SK-N-SH (cell line): ENCODE data around the gene MAP1A.

Experiments
- CHD2 ChIP-seq: fragments of 150-350 bp; IDR thresholded peaks from 2 replicates; pipeline ENCODE4 v1.6.1; 2018; ENCODE audit warnings: low read length; ENCODE audit not compliant: partially characterized antibody
- CTCF ChIP-seq: fragments of 200-600 bp; sonication (generic); IDR thresholded peaks from 2 replicates; pipeline ENCODE4 v1.6.1; 2017; ENCODE audit warnings: antibody characterized with exemption, mild to moderate bottlenecking, moderate library complexity
- EP300 ChIP-seq, 2 experiments: IDR thresholded peaks; 2 replicates each; pipeline versions ENCODE4 v1.4.0 to v1.6.1; 2012; ENCODE audit warnings: borderline replicate concordance in 1 of 2, low read depth in 1 of 2, low read length in 1 of 2
- FOXM1 ChIP-seq: IDR thresholded peaks from 2 replicates; pipeline ENCODE4 v1.4.0; 2012; ENCODE audit warnings: low read depth, mild to moderate bottlenecking
- GATA2 ChIP-seq: sonication (generic); formaldehyde crosslinking; IDR thresholded peaks from 2 replicates; pipeline ENCODE4 v1.5.0; 2020; ENCODE audit warnings: mild to moderate bottlenecking, missing genetic modification reagents
- POLR2AphosphoS5 ChIP-seq: IDR thresholded peaks from 2 replicates; pipeline ENCODE4 v1.6.1; 2012; ENCODE audit warnings: low read depth, low read length
- REST ChIP-seq: IDR thresholded peaks from 2 replicates; pipeline ENCODE4 v1.6.1; 2012; ENCODE audit warnings: mild to moderate bottlenecking, low read depth, low read length, moderate library complexity
- RFX5 ChIP-seq: IDR thresholded peaks from 2 replicates; pipeline ENCODE4 v1.6.1; 2012; ENCODE audit warnings: mild to moderate bottlenecking, improper control_type of control experiment, low read length

- TF ChIP-seq POLR2AphosphoS5 (no peak), GATA2 (CRISPR knock-in tag) (no peak), RFX5 (no peak), REST (no peak), CTCF (no peak), EP300 (IDR thresholded peaks at IDR 0.05; ENCODE audit: borderline replicate concordance in 1 of 2, low read depth in 1 of 2, low read length in 1 of 2) (no peak), FOXM1 (no peak), CHD2 (no peak)
Observed at GRCh38 chr15:43469867-43470266, 47.5 kb upstream of the MAP1A start.
